AG09309 (cell line): Measurements from ENCODE around the gene ASIC1.

Source experiments
- DNase-seq: peaks from one replicate; pipeline ENCODE4 v3.0.0-alpha.2; 2010; ENCODE audit warnings: low read depth
- H3K4me3 ChIP-seq: 2 replicates; pipeline ENCODE4 v1.5.1; 2011; ENCODE audit warnings: mild to moderate bottlenecking, low read depth, low read length, moderate library complexity; ENCODE audit not compliant: control insufficient read depth
- TF ChIP-seq, protein P1 (sequence below): IDR thresholded peaks from 2 replicates; pipeline ENCODE4 v1.5.1; 2011; ENCODE audit warnings: mild to moderate bottlenecking, low read depth, low read length, inconsistent platforms; ENCODE audit not compliant: insufficient read depth, control insufficient read depth; ENCODE audit errors: missing control alignments

ASIC1 gene

GRCh38 chr12:50104417-50105366 is 47.3 kb downstream of the ASIC1 start:
- DNase-seq: no peak
- no peak overlapping the region for H3K4me3 ChIP-seq
- TF ChIP-seq, protein P1, sequence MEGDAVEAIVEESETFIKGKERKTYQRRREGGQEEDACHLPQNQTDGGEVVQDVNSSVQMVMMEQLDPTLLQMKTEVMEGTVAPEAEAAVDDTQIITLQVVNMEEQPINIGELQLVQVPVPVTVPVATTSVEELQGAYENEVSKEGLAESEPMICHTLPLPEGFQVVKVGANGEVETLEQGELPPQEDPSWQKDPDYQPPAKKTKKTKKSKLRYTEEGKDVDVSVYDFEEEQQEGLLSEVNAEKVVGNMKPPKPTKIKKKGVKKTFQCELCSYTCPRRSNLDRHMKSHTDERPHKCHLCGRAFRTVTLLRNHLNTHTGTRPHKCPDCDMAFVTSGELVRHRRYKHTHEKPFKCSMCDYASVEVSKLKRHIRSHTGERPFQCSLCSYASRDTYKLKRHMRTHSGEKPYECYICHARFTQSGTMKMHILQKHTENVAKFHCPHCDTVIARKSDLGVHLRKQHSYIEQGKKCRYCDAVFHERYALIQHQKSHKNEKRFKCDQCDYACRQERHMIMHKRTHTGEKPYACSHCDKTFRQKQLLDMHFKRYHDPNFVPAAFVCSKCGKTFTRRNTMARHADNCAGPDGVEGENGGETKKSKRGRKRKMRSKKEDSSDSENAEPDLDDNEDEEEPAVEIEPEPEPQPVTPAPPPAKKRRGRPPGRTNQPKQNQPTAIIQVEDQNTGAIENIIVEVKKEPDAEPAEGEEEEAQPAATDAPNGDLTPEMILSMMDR: no peak

- TF ChIP-seq, protein P1: no peak
- H3K4me3 ChIP-seq: no peak overlapping the region
- no peak for DNase-seq
These were observed 48.6 kb downstream of the ASIC1 start for GRCh38 chr12:50105913-50106450.

DNA sequence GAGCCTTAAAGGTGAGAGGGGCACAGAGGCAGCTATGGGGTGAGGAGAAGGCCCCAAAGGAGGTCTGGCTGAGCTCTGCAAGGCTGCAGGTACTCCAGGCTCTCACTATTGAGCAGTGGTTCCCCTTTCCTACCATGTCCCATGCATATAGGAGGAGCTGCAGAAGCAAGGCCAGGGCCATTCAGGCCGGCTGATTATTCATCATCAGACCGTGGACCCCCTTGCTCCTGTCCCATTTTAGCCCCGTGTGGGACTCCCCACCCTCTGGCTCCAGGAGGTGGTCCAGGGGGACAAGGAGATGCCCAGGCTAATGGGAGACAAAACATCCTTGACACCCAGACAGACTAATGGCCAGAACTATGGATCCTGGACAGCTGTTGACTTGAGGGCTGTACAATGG is 49.5 kb downstream of the ASIC1 start:
- DNase-seq: no peak
- TF ChIP-seq, protein P1: no peak
- no peak overlapping the region for H3K4me3 ChIP-seq

DNA sequence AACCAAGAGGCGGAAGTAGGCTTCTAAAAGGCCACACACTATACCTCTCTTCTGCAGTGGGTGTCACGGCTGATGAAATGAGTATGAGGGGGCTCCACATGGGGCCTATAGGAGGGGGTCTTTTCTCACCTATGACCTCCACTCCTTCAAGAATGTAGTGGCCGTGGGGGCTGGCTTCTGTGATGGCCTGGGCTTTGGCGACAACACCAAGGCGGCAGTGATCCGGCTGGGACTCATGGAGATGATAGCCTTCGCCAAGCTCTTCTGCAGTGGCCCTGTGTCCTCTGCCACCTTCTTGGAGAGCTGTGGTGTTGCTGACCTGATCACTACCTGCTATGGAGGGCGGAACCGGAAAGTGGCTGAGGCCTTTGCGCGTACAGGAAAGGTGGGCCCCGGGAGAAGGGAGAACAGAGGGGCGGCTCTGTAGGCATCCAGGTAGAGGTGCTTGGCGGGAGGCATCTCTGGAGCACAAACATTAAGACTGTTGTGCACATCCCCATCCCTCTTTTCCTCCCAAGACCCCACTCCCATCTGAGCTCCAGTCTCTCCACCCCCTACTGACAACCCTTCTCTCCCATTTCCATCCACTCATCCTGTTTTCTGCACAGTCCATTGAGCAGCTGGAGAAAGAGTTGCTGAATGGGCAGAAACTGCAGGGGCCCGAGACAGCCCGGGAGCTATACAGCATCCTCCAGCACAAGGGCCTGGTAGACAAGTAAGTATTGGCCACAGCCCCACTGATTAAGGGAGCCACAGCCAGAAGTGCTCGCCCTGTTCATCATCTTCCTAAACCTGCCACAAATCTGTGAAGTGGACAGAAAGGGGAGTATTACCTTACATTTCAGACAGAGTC is 50.2 kb downstream of the ASIC1 start:
- DNase-seq: no peak
- no peak overlapping the region for H3K4me3 ChIP-seq
- TF ChIP-seq, protein P1: no peak

DNA sequence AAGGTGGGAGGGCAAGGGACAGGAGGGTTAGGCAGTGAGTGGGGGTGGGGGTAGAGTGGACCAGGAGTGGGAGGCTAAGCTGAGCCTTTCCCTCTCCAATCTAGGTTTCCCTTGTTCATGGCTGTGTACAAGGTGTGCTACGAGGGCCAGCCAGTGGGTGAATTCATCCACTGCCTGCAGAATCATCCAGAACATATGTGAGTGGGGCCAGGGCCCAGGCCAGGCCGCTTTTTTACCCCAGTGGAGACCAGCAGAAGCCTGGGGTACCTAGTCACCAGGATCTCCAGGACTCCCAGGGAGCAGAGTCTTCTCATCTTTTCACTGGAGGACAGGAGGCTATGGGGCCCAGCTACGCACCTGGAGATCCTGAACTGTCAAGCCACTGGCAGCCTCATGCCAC is 51.9 kb downstream of the ASIC1 start:
- H3K4me3 ChIP-seq: no peak overlapping the region
- TF ChIP-seq, protein P1: no peak
- DNase-seq: no peak

- TF ChIP-seq, protein P1: no peak
- no peak overlapping the region for H3K4me3 ChIP-seq
- DNase-seq: no peak
These were observed 52.8 kb downstream of the ASIC1 start for GRCh38 chr12:50110127-50110761.
